HFFc6 (cell line): ENCODE results near the gene IL1R2. TPM values are rescaled to one million over a fixed set of nuclear protein-coding genes. Genes with fewer than 3 reads are reported as not detected.

Source experiments
- DNase-seq: peaks from one replicate; pipeline ENCODE4 v3.0.0-alpha.2; 2018
- H3K27ac Mint-ChIP-seq: 2 replicates; pipeline ENCODE4 v1.8.0; 2020; ENCODE audit warnings: mild to moderate bottlenecking, mixed read lengths
- H3K27me3 Mint-ChIP-seq: 2 replicates; pipeline ENCODE4 v1.8.0; 2021; ENCODE audit warnings: mild to moderate bottlenecking, moderate library complexity, mixed read lengths; ENCODE audit not compliant: insufficient read depth
- H3K36me3 Mint-ChIP-seq: 2 replicates; pipeline ENCODE4 v1.8.0; 2021; ENCODE audit warnings: low read depth, mixed read lengths
- H3K4me1 Mint-ChIP-seq: 2 replicates; pipeline ENCODE4 v1.8.0; 2020; ENCODE audit warnings: low read depth, mixed read lengths
- H3K4me3 Mint-ChIP-seq: 2 replicates; pipeline ENCODE4 v1.8.0; 2020; ENCODE audit warnings: mild to moderate bottlenecking, moderate library complexity, mixed read lengths
- H3K9me3 Mint-ChIP-seq: 2 replicates; pipeline ENCODE4 v1.8.0; 2020; ENCODE audit warnings: mild to moderate bottlenecking, mixed read lengths
- long read RNA-seq: library from polyadenylated mRNA; unstranded; transcript quantifications from one replicate; pipeline ENCODE4 v2.0.0, GENCODE V29; 2019
- total RNA-seq, 6 experiments: library from RNA; stranded (reverse); fragmentation: NEBNext Ultra II Directional; extraction: Animal tissue kit (Norgen Biotek cat#: 25700); gene quantifications; 2 replicates in 1 of 6; 3 replicates in 5 of 6; pipeline ENCODE4 v1.2.3, GENCODE V29; 2021
- TF ChIP-seq, protein P1 (sequence below): fragments of 200-600 bp; sonication (generic); IDR thresholded peaks from 2 replicates; pipeline ENCODE4 v1.5.0; 2021; ENCODE audit warnings: antibody characterized with exemption, mild to moderate bottlenecking

Gene IL1R2, protein sequence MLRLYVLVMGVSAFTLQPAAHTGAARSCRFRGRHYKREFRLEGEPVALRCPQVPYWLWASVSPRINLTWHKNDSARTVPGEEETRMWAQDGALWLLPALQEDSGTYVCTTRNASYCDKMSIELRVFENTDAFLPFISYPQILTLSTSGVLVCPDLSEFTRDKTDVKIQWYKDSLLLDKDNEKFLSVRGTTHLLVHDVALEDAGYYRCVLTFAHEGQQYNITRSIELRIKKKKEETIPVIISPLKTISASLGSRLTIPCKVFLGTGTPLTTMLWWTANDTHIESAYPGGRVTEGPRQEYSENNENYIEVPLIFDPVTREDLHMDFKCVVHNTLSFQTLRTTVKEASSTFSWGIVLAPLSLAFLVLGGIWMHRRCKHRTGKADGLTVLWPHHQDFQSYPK
- total RNA-seq = under 1 TPM in 2 of 6 experiments, not detected in 4; 0.25 to 0.36 TPM
- long read RNA-seq = 0 reads

DNA sequence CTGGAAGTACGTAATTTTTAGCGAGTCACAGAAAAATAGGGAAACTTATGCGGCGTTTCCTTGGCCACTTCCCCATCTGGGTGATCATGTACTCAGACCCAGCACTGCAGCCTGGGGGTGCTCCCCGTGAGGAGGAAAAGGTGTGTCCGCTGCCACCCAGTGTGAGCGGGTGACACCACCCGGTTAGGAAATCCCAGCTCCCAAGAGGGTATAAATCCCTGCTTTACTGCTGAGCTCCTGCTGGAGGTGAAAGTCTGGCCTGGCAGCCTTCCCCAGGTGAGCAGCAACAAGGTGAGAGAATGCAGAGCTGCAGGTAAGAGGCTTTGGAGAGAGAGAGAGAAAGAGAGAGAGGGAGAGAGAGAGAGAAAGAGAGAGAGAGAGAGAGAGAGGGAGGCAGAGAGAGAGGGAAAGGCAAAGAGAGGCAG lies at the start of gene IL1R2:
TSS of gene IL1R2 (plus strand) at position 240 of the 425 bp plus-strand sequence. CDS start 16,616 bp downstream, outside the sequence.
- no peak within 1 kb of the TSS for H3K4me3 Mint-ChIP-seq
- H3K27me3 Mint-ChIP-seq = peaks cover 62% of the 10 kb centered on the region
- TF ChIP-seq, protein P1, sequence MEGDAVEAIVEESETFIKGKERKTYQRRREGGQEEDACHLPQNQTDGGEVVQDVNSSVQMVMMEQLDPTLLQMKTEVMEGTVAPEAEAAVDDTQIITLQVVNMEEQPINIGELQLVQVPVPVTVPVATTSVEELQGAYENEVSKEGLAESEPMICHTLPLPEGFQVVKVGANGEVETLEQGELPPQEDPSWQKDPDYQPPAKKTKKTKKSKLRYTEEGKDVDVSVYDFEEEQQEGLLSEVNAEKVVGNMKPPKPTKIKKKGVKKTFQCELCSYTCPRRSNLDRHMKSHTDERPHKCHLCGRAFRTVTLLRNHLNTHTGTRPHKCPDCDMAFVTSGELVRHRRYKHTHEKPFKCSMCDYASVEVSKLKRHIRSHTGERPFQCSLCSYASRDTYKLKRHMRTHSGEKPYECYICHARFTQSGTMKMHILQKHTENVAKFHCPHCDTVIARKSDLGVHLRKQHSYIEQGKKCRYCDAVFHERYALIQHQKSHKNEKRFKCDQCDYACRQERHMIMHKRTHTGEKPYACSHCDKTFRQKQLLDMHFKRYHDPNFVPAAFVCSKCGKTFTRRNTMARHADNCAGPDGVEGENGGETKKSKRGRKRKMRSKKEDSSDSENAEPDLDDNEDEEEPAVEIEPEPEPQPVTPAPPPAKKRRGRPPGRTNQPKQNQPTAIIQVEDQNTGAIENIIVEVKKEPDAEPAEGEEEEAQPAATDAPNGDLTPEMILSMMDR = no peak
- H3K27ac Mint-ChIP-seq = no peak within 1 kb of the TSS
- H3K9me3 Mint-ChIP-seq = no peaks in the 10 kb centered on the region
- DNase-seq = no peak
- peaks cover 9% of the 10 kb centered on the region; the same call in 1 of the 2 replicates for H3K4me1 Mint-ChIP-seq
- H3K36me3 Mint-ChIP-seq = no peaks in the 10 kb centered on the region

DNA sequence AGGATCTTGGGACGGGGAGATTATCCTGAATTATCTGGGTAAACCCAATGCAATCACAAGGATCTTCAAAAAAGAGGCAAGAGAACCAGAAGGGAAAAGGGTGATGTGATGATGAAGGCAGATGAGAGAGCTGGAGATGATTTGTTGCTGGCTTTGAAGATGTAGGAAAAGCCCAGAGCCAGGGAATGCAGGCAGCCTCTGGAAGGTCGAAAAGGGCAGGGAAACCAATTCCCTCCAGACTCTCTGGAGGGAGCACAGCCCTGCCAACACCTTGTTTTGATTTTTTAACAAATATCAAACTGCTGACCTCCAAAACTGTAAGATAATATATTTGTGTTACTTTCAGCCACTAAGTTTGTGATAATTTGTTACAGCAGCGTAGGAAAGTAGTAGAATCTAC lies 48.9 kb upstream of the IL1R2 start:
- H3K36me3 Mint-ChIP-seq = peaks cover 2% of the 10 kb centered on the region
- no peak overlapping the region for H3K27ac Mint-ChIP-seq
- peaks cover 31% of the 10 kb centered on the region for H3K27me3 Mint-ChIP-seq
- no peak overlapping the region for H3K4me3 Mint-ChIP-seq
- TF ChIP-seq, protein P1 = no peak
- DNase-seq = no peak
- no peaks in the 10 kb centered on the region for H3K4me1 Mint-ChIP-seq
- peaks cover 8% of the 10 kb centered on the region for H3K9me3 Mint-ChIP-seq

DNA sequence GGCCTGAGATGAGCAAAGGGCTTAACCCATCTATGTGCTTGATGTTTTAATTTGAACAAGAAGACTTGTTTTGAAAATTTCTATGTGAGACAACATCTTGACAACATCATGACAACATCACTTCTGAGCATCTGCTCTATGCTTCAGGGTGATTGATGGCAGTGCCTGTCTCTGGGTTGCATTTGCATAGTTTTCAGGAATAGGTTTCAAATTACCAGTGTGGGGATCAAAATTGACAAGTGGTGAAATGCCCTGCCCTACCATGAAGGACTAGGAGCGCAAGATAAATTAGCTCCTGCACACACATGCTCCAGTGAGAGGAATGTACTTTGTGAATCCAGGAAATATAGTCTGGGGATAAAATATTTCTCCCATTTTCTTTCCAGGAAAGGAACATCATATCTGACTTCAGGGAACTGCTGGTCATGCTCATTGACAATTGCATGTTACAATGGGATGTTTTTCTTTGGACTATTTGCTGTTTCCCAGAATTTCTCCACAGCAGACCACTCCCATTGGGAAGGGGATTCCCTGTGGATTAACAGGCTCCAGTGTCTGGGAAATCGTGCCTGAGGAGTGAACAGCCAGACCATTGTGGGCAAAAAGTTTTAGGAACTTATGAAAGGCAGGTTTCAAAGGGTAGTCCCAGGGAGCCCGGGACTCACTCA lies 45.3 kb upstream of the IL1R2 start:
- no peaks in the 10 kb centered on the region for H3K9me3 Mint-ChIP-seq
- TF ChIP-seq, protein P1 = no peak
- H3K36me3 Mint-ChIP-seq = no peaks in the 10 kb centered on the region
- no peaks in the 10 kb centered on the region for H3K4me1 Mint-ChIP-seq
- H3K4me3 Mint-ChIP-seq = no peak overlapping the region
- H3K27ac Mint-ChIP-seq = no peak overlapping the region
- peaks cover 13% of the 10 kb centered on the region; the same call in 1 of the 2 replicates for H3K27me3 Mint-ChIP-seq
- DNase-seq = no peak

DNA sequence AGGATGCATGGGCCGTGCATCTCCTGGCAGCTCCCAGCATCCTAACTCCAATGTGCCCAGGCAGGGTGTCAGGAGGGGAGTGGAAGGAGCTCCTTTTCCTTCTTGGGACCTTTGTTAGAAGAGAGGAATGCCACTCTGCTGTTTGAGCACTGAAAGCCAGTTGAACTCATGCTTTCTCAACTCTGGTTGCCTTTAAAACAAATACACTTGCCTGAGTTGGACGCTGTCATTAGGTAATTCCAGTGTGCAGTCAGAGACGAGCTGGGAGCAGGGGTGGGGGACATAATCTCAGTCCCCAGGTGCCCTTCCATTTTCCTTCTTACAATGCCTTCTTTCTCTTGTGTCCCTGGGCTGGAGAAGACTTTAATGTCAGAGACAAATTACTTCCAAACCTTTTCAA lies 44.4 kb upstream of the IL1R2 start:
- no peak for DNase-seq
- Mint-ChIP-seq H3K4me1 (no peaks in the 10 kb centered on the region), H3K9me3 (no peaks in the 10 kb centered on the region), H3K4me3 (no peak overlapping the region), H3K27ac (no peak overlapping the region), H3K36me3 (no peaks in the 10 kb centered on the region), H3K27me3 (peaks cover 13% of the 10 kb centered on the region; the same call in 1 of the 2 replicates)
- TF ChIP-seq, protein P1 = no peak

DNA sequence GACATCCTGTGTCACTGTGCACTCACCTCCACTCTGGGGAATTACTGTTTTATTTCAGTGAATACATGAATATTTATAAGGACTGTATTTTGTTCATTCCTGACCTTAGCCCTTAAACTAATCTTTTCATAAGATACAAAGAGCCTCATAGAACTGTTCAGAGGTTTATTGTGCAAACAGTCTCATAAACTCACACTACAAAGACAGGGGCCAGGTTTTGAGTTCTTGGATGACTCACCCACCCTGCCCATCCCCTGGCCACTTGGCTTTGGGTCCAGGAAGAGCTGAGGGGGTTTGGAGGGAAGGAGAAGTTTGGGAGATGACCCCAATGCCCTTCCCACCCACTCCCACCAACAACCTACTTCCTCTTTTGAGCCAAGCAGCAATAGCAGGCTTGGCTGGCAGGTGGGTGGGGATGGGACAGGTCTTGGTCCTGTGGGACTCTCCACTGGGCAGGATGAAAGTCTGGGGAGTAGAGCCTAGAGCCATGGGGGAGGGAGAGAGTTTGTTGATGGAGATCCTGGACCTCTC lies 43.1 kb upstream of the IL1R2 start:
- no peak overlapping the region for H3K27ac Mint-ChIP-seq
- no peak for DNase-seq
- TF ChIP-seq, protein P1 = no peak
- no peaks in the 10 kb centered on the region for H3K36me3 Mint-ChIP-seq
- no peak overlapping the region for H3K4me3 Mint-ChIP-seq
- peaks cover 15% of the 10 kb centered on the region for H3K27me3 Mint-ChIP-seq
- H3K9me3 Mint-ChIP-seq = no peaks in the 10 kb centered on the region
- no peaks in the 10 kb centered on the region for H3K4me1 Mint-ChIP-seq
